SK-N-SH (cell line): ENCODE results near the gene ZNF888. TPM values are rescaled to one million over a fixed set of nuclear protein-coding genes. Genes with fewer than 3 reads are reported as not detected.

Experiments
- CTCF ChIA-PET: fragments of 300-600, 350-600 bp; formaldehyde crosslinking; extraction: SDS; loops from one replicate; lab custom pipeline; 2021; lab: Yijun Ruan, JAX
- POLR2A ChIA-PET: fragments of 350-600 bp; sonication (Branson Sonifier 250); formaldehyde crosslinking; extraction: SDS; loops from one replicate; lab custom pipeline; 2020; ENCODE audit warnings: antibody characterized with exemption, inconsistent platforms; lab: Yijun Ruan, JAX
- DNase-seq: peaks from one replicate; pipeline ENCODE4 v3.0.0; 2012
- H2AFZ ChIP-seq: fragments of 200-600 bp; sonication (generic); 2 replicates; pipeline ENCODE4 v1.8.1; 2016; ENCODE audit warnings: antibody characterized with exemption, mild to moderate bottlenecking, low read depth
- H3F3A ChIP-seq: fragments of 200-600 bp; sonication (generic); replicated peaks from 2 replicates; pipeline ENCODE3; 2016; ENCODE audit warnings: antibody characterized with exemption, mild to moderate bottlenecking; ENCODE audit not compliant: insufficient read depth
- H3K27ac ChIP-seq, 2 experiments: fragments of 200-500 bp in 1 of 2; fragments of 200-600 bp in 1 of 2; sonication (Bioruptor generic) in 1 of 2; sonication (generic), shearing (Covaris generic) in 1 of 2; 2 replicates each; pipeline versions ENCODE4 v1.5.1 to v1.6.1; 2014 to 2016; ENCODE audit warnings: low read depth in 2 of 2, inconsistent platforms in 1 of 2, low read length in 1 of 2, mild to moderate bottlenecking in 1 of 2, mixed read lengths in 1 of 2
- H3K27me3 ChIP-seq: fragments of 200-600 bp; sonication (generic), shearing (Covaris generic); 2 replicates; pipeline ENCODE4 v1.6.1; 2016; ENCODE audit warnings: mixed run types; ENCODE audit not compliant: insufficient read depth
- H3K36me3 ChIP-seq, 2 experiments: fragments of 200-500 bp in 1 of 2; fragments of 200-600 bp in 1 of 2; sonication (Bioruptor generic) in 1 of 2; sonication (generic) in 1 of 2; replicated peaks in 1 of 2; 2 replicates each; pipeline versions ENCODE3 to v1.5.1; 2014 to 2016; ENCODE audit warnings: low read length in 1 of 2, mild to moderate bottlenecking in 1 of 2; ENCODE audit not compliant: insufficient read depth in 2 of 2, control insufficient read depth in 1 of 2
- H3K4me1 ChIP-seq, 2 experiments: fragments of 200-500 bp in 1 of 2; fragments of 200-600 bp in 1 of 2; sonication (Bioruptor generic) in 1 of 2; sonication (generic), shearing (Covaris generic) in 1 of 2; 2 replicates each; pipeline versions ENCODE4 v1.5.1 to v1.6.1; 2014 to 2016; ENCODE audit warnings: low read depth in 1 of 2, low read length in 1 of 2, mixed run types in 1 of 2; ENCODE audit not compliant: insufficient read depth in 2 of 2, control insufficient read depth in 1 of 2
- H3K4me2 ChIP-seq: fragments of 200-600 bp; sonication (generic), shearing (Covaris generic); 2 replicates; pipeline ENCODE4 v1.6.1; 2017; ENCODE audit warnings: mixed run types
- H3K4me3 ChIP-seq, 2 experiments: fragments of 200-500 bp in 1 of 2; fragments of 200-600 bp in 1 of 2; sonication (Bioruptor generic) in 1 of 2; sonication (generic), shearing (Covaris generic) in 1 of 2; 2 replicates each; pipeline versions ENCODE4 v1.5.1 to v1.8.1; 2014 to 2016; ENCODE audit warnings: low read depth in 2 of 2, inconsistent platforms in 1 of 2, low read length in 1 of 2, mild to moderate bottlenecking in 1 of 2, mixed read lengths in 1 of 2, moderate library complexity in 1 of 2
- H3K79me2 ChIP-seq: fragments of 200-600 bp; sonication (generic); 2 replicates; pipeline ENCODE4 v1.8.1; 2017; ENCODE audit warnings: mild to moderate bottlenecking; ENCODE audit not compliant: insufficient read depth
- H3K9ac ChIP-seq: fragments of 200-600 bp; sonication (generic); 2 replicates; pipeline ENCODE4 v1.6.1; 2017; ENCODE audit warnings: mixed run types
- H3K9me2 ChIP-seq: fragments of 200-600 bp; sonication (generic); 2 replicates; pipeline ENCODE4 v1.6.1; 2017; ENCODE audit warnings: mixed run types
- H3K9me3 ChIP-seq: fragments of 200-600 bp; sonication (generic); 2 replicates; pipeline ENCODE4 v1.6.1; 2017; ENCODE audit warnings: mixed run types, mild to moderate bottlenecking, moderate library complexity
- H4K20me1 ChIP-seq: fragments of 200-600 bp; sonication (generic); 2 replicates; pipeline ENCODE4 v1.6.1; 2017; ENCODE audit warnings: mild to moderate bottlenecking, mixed run types; ENCODE audit not compliant: insufficient read depth
- CHD2 ChIP-seq: fragments of 150-350 bp; IDR thresholded peaks from 2 replicates; pipeline ENCODE4 v1.6.1; 2018; ENCODE audit warnings: low read length; ENCODE audit not compliant: partially characterized antibody
- EP300 ChIP-seq, 2 experiments: IDR thresholded peaks; 2 replicates each; pipeline versions ENCODE4 v1.4.0 to v1.6.1; 2012; ENCODE audit warnings: borderline replicate concordance in 1 of 2, low read depth in 1 of 2, low read length in 1 of 2
- EZH2phosphoT487 ChIP-seq: fragments of 200-600 bp; sonication (generic); IDR thresholded peaks from 2 replicates; pipeline ENCODE4 v1.6.1; 2017; ENCODE audit warnings: low read depth, mixed run types, mild to moderate bottlenecking, antibody characterized with exemption, moderate library complexity, borderline replicate concordance
- FOSL2 ChIP-seq: IDR thresholded peaks from 2 replicates; pipeline ENCODE4 v1.4.0; 2012; ENCODE audit warnings: low read depth, mild to moderate bottlenecking, moderate library complexity, borderline replicate concordance
- FOXM1 ChIP-seq: IDR thresholded peaks from 2 replicates; pipeline ENCODE4 v1.4.0; 2012; ENCODE audit warnings: low read depth, mild to moderate bottlenecking
- GABPA ChIP-seq: IDR thresholded peaks from 2 replicates; pipeline ENCODE4 v1.4.0; 2012; ENCODE audit warnings: low read depth, mild to moderate bottlenecking
- MEF2A ChIP-seq: IDR thresholded peaks from 2 replicates; pipeline ENCODE4 v1.4.0; 2012; ENCODE audit warnings: low read depth, borderline replicate concordance
- MXI1 ChIP-seq: IDR thresholded peaks from 2 replicates; pipeline ENCODE4 v1.6.1; 2012; ENCODE audit warnings: mild to moderate bottlenecking, low read depth, low read length, improper control_type of control experiment
- NFIC ChIP-seq: IDR thresholded peaks from 2 replicates; pipeline ENCODE4 v1.4.0; 2012; ENCODE audit warnings: borderline replicate concordance
- NRF1 ChIP-seq: IDR thresholded peaks from 2 replicates; pipeline ENCODE4 v1.6.1; 2012; ENCODE audit warnings: low read depth, mild to moderate bottlenecking, low read length
- RAD21 ChIP-seq: IDR thresholded peaks from 2 replicates; pipeline ENCODE4 v1.6.1; 2012; ENCODE audit warnings: mild to moderate bottlenecking, low read length
- RXRA ChIP-seq: IDR thresholded peaks from 2 replicates; pipeline ENCODE4 v1.4.0; 2012; ENCODE audit warnings: low read depth, mild to moderate bottlenecking, borderline replicate concordance
- SMC3 ChIP-seq: IDR thresholded peaks from 2 replicates; pipeline ENCODE4 v1.6.1; 2012; ENCODE audit warnings: low read depth, low read length, improper control_type of control experiment
- TCF12 ChIP-seq: IDR thresholded peaks from 2 replicates; pipeline ENCODE4 v1.4.0; 2012
- TEAD4 ChIP-seq: IDR thresholded peaks from 2 replicates; pipeline ENCODE4 v1.4.0; 2012; ENCODE audit warnings: mild to moderate bottlenecking, borderline replicate concordance; ENCODE audit not compliant: insufficient read depth
- YY1 ChIP-seq: IDR thresholded peaks from 2 replicates; pipeline ENCODE4 v1.4.0; 2012; ENCODE audit warnings: low read depth, mild to moderate bottlenecking
- WGBS: methylation state at CpG from one replicate; pipeline ENCODE4 v1.1.6; 2017; ENCODE audit warnings: low lambda C conversion rate; 5-methylcytosine and 5-hydroxymethylcytosine counted together
- polyA plus RNA-seq, 3 experiments: library from polyadenylated mRNA; depleted of rRNA; stranded (reverse); fragments of >200 nt; gene quantifications; 2 replicates each; pipeline ENCODE4 v1.2.3, GENCODE V29; 2012
- TF ChIP-seq, protein P1 (sequence below): fragments of 150-350 bp; IDR thresholded peaks from 2 replicates; pipeline ENCODE4 v1.6.1; 2017; ENCODE audit warnings: antibody characterized with exemption, low read length, low read depth, borderline replicate concordance
- TF ChIP-seq, protein P2 (sequence below): IDR thresholded peaks from 2 replicates; pipeline ENCODE4; 2012
- TF ChIP-seq, protein P3 (sequence below): fragments of 150-350 bp; IDR thresholded peaks from 2 replicates; pipeline ENCODE4 v1.6.1; 2016; ENCODE audit warnings: mild to moderate bottlenecking, low read depth, low read length
- TF ChIP-seq, protein P4 (sequence below): IDR thresholded peaks from 2 replicates; pipeline ENCODE4 v1.4.0; 2012; ENCODE audit warnings: low read depth, borderline replicate concordance

The ZNF888 gene
- polyA plus RNA-seq, 1 of the 3 experiments (the other 2 are of a cell fraction), result 0.46 TPM

DNA sequence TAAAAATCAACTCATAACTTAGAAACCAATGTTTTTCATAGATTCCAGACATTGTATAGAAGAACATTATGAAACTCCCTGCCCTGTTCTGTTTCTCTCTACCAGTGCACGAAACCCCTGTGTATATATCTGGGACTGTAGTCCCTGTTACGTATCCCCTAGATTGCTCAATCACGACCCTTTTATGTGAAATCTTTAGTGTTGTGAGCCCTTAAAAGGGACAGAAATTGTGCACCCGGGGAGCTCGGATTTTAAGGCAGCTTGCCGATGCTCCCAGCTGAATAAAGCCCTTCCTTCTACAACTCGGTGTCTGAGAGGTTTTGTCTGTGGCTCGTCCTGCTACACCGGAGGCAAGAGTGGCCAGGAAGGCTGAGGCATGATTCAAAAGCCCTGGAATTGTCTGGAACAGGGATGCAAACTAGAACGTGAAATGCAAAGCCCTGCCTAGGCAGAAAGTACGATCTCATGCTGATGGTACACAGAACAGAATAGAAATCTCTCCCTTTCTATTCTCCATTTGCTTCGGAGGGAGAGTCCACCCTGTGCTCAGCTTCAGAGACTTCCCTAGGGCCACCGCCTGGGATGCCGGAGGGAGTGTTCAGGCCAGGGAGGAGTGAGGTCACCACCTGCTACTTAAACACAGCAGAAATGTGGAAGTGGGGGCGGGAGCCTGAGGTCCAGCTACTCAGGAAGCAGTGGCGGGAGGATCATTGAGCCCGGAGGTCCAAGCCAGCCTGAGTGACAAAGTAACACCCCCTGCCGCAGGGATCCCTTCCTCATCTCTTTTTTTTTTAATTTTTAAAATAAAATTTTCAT lies 758 bp upstream of the ZNF888 start:
- H3K9me3 ChIP-seq, result no peaks in the 10 kb centered on the region
- POLR2A ChIA-PET, result no interaction called here
- H3K79me2 ChIP-seq, result no peaks in the 10 kb centered on the region; the same call in 1 of the 2 replicates
- CTCF ChIA-PET, result no interaction called here
- peak overlapping the region; percentile 65 to 66 for H3K4me3 ChIP-seq
- H3K9ac ChIP-seq, result no peak overlapping the region
- H2AFZ ChIP-seq, result peak overlapping the region; percentile 95; the same call in 1 of the 2 replicates
- no peaks in the 10 kb centered on the region for H3K27me3 ChIP-seq
- 74% methylated on average over 18 of the region's 18 CpGs for WGBS
- H3K4me1 ChIP-seq, result no peaks in the 10 kb centered on the region; a peak in 1 of 4 replicates
- H3K4me2 ChIP-seq, result peak overlapping the region; percentile 86
- no peak overlapping the region; a peak in 1 of 4 replicates for H3K27ac ChIP-seq
- no peak for TF ChIP-seq SMC3
- TF ChIP-seq, protein P1, sequence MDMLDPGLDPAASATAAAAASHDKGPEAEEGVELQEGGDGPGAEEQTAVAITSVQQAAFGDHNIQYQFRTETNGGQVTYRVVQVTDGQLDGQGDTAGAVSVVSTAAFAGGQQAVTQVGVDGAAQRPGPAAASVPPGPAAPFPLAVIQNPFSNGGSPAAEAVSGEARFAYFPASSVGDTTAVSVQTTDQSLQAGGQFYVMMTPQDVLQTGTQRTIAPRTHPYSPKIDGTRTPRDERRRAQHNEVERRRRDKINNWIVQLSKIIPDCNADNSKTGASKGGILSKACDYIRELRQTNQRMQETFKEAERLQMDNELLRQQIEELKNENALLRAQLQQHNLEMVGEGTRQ, result no peak
- TF ChIP-seq RAD21, result no peak
- TF ChIP-seq TCF12, result no peak
- TF ChIP-seq TEAD4, result no peak
- no peak for TF ChIP-seq NFIC
- TF ChIP-seq GABPA, result no peak
- no peak for TF ChIP-seq RXRA
- TF ChIP-seq CHD2, result no peak
- TF ChIP-seq MXI1, result no peak
- peaks cover 4 to 15% of the 10 kb centered on the region in 2 experiments for H3K36me3 ChIP-seq
- peaks cover 9% of the 10 kb centered on the region for H3F3A ChIP-seq
- H4K20me1 ChIP-seq, result no peaks in the 10 kb centered on the region
- no peak for DNase-seq
- H3K9me2 ChIP-seq, result no peaks in the 10 kb centered on the region

DNA sequence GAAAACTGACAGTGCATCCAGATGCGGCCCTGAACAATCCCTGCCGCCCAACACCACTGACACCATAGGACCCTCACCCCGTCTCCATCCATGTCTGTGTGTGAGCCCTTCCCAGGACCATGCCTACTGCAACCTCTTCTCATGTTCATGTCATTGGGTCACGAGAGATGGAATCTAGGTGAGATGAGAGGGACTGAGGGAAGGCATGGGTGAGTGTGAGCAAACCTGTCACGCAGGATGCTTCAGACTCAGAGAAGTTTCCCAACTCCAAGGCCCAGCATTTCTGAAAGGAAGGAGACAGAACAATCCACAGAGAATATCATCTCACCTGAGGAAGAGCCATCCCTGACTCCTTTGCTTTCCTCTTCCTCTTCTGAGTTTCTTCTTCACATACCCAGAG lies 5.7 kb downstream of the ZNF888 start:
- Histone ChIP-seq H3F3A (no peaks in the 10 kb centered on the region), H3K27ac (no peak overlapping the region), H3K9me2 (no peaks in the 10 kb centered on the region), H3K9me3 (no peaks in the 10 kb centered on the region), H2AFZ (no peak overlapping the region), H3K27me3 (no peaks in the 10 kb centered on the region), H4K20me1 (no peaks in the 10 kb centered on the region), H3K4me2 (no peak overlapping the region), H3K36me3 (peaks cover 0 to 13% of the 10 kb centered on the region in 2 experiments), H3K4me1 (no peaks in the 10 kb centered on the region; a peak in 1 of 4 replicates), H3K4me3 (no peak overlapping the region), H3K9ac (no peak overlapping the region), H3K79me2 (no peaks in the 10 kb centered on the region; the same call in 1 of the 2 replicates)
- no peak for DNase-seq
- TF ChIP-seq YY1 (no peak), CHD2 (no peak), NRF1 (no peak), SMC3 (no peak), EP300 (IDR thresholded peaks at IDR 0.05; ENCODE audit: borderline replicate concordance in 1 of 2, low read depth in 1 of 2, low read length in 1 of 2) (no peak), MEF2A (no peak), EZH2phosphoT487 (no peak), FOSL2 (no peak), FOXM1 (no peak)
- TF ChIP-seq, protein P2, sequence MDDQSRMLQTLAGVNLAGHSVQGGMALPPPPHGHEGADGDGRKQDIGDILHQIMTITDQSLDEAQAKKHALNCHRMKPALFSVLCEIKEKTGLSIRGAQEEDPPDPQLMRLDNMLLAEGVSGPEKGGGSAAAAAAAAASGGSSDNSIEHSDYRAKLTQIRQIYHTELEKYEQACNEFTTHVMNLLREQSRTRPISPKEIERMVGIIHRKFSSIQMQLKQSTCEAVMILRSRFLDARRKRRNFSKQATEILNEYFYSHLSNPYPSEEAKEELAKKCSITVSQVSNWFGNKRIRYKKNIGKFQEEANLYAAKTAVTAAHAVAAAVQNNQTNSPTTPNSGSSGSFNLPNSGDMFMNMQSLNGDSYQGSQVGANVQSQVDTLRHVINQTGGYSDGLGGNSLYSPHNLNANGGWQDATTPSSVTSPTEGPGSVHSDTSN, result no peak
- TF ChIP-seq, protein P3, sequence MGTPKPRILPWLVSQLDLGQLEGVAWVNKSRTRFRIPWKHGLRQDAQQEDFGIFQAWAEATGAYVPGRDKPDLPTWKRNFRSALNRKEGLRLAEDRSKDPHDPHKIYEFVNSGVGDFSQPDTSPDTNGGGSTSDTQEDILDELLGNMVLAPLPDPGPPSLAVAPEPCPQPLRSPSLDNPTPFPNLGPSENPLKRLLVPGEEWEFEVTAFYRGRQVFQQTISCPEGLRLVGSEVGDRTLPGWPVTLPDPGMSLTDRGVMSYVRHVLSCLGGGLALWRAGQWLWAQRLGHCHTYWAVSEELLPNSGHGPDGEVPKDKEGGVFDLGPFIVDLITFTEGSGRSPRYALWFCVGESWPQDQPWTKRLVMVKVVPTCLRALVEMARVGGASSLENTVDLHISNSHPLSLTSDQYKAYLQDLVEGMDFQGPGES, result no peak
- TF ChIP-seq, protein P1, result no peak
- TF ChIP-seq, protein P4, sequence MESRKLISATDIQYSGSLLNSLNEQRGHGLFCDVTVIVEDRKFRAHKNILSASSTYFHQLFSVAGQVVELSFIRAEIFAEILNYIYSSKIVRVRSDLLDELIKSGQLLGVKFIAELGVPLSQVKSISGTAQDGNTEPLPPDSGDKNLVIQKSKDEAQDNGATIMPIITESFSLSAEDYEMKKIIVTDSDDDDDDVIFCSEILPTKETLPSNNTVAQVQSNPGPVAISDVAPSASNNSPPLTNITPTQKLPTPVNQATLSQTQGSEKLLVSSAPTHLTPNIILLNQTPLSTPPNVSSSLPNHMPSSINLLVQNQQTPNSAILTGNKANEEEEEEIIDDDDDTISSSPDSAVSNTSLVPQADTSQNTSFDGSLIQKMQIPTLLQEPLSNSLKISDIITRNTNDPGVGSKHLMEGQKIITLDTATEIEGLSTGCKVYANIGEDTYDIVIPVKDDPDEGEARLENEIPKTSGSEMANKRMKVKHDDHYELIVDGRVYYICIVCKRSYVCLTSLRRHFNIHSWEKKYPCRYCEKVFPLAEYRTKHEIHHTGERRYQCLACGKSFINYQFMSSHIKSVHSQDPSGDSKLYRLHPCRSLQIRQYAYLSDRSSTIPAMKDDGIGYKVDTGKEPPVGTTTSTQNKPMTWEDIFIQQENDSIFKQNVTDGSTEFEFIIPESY, result no peak
- ChIA-PET POLR2A (no interaction called here), CTCF (no interaction called here)
- 80% methylated on average over 5 of the region's 5 CpGs for WGBS
